ENCODE data around the gene PYGO2.

PYGO2 gene, protein sequence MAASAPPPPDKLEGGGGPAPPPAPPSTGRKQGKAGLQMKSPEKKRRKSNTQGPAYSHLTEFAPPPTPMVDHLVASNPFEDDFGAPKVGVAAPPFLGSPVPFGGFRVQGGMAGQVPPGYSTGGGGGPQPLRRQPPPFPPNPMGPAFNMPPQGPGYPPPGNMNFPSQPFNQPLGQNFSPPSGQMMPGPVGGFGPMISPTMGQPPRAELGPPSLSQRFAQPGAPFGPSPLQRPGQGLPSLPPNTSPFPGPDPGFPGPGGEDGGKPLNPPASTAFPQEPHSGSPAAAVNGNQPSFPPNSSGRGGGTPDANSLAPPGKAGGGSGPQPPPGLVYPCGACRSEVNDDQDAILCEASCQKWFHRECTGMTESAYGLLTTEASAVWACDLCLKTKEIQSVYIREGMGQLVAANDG

DNA sequence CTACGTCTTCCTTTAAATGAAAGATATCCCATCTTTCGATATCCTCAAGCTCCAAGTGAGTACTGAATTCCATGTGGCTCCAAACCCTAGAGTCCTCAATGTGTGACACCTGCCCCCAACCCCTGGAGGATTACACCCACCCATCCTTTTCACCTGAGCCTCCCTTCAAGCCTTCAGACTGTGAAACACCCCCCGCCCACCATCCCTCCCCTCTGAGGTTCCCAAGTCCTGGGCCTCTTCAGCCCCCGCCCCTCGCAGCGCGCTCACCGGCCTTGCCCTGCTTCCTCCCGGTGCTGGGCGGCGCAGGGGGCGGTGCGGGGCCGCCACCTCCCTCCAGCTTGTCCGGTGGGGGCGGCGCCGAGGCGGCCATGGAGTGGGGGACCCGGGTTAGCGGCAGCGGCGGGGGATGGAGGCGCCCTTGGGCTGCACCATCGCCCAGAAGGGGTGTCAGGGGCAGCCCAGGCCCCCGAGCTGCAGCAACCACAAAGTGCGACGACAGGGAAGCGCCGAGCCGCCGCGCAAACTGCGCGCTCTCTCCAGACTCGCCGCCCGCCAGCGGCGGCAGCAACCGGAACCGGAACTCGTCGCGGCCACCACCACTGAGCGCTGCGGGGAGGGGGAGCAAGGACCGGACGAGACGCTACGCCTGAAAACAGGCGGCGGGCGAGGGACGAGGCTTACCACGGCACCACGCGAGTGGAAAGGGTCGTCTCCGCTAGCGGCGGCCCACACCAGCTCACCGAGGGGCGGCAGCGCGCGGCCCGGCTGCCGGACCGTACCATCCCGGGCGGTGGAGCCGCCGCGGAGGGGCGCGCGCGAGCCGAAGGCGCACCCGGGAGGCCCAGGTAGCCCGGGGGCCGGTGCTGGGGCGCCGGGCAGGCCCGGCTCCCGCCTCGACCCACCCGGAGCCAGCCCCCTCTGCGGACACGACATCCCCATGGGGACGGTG lies at the start of gene PYGO2:
PYGO2 (minus strand) TSS at position 576 of the 949 bp plus-strand sequence; CDS start at position 370, 206 bp downstream.
- peak; percentile 85 for DNase-seq

DNA sequence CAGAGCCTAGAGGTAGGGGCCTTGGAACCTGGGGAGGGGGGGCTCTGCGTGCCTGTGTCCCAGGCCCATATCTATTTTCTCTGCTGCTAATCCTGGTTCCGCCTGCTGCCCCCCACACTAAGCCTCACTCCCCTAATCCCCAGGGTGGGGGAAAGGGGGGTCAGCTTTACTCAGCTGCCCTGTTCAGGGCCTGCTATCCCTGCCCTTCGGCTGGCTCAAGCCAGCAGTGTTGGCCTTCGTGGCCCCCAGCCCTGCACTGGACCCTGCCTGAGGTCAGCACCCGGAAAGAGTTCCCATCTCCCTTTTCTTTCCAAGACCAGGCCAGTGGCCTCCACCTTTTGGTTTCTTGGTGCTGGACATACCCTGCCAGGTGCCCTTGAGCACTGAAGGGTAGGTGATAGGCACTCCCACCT lies 49.4 kb upstream of the PYGO2 start:
- DNase-seq = no peak

DNA sequence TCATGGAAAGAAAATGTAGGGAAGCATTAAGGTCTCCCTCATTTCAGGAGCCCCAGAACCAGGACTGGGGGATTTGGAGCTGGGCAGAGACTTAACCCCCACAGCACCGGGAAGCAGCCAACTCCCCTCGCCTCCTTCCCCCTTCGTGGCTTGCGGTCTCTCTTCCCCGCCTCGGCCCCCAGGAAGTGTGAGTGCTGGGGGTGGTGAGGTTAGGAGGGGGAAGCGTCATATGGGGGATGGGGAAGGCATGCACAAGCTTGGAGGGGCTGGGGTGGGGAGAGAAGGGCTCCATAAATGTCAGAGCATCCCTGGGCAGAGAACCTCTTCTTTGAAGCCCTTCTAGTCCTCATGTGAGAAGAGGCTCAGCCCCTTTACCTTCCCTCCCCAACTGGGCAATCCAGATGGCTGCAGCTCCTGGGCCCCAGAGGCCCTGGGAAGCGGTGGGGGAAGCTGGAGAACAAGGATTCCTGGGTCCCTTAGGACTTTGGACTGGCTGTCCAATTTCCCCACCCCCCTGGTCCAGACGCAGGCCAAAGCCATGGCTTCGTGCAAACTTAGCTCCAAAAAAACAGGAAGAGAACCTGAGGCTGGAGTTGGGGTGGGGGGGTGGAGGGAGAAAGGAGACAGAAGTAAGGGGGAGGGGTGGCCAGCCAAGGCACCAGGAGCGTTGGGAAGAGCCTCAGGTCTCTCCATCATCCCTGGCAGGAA lies 48.8 kb upstream of the PYGO2 start:
- DNase-seq = peak; percentile 15

DNA sequence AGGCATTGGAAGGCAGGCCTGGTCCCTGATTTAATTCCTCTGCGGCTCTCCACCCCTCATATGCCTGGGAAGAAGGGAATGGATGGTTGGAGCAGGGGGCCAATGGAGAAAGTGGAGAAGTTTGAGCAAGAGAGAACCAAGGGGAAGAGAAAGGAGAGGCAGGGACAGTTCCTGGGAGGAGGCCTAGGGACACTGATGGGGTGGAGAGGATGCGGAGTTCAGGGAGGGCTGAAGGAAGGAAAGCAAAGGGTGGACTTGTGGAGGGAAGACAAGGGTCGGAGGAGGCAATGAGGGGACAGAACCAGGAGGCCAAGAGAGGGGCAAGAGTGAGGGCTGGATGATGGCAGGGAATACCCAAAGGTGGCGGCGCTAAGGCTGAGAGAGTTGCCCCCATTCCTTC lies 48.2 kb upstream of the PYGO2 start:
- DNase-seq = no peak

DNA sequence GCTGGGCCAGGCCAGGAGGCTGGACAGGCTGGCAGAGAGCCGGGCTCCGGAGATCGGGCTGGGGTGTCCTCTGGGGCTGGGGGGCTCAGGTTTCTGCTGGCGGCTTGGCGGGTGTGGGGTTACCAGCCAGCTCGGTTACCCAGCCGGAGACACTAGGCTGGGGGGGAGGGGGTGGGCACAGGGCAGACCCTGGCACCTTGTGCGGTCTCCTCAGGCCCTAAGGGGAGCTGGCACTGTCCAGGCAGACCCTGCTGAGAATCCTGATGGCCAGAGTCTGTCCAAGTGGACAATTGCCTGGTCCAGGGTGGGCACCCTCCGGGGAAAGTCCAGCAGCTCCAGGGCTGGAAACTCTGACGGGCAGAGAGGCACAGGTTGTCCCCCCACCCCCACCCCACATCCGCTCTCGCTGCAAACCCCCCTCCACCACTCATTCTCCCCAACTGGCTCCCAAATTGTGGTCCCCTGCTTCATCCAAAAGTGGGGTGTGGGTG lies 47.7 kb upstream of the PYGO2 start:
- DNase-seq = peak; percentile 21

DNA sequence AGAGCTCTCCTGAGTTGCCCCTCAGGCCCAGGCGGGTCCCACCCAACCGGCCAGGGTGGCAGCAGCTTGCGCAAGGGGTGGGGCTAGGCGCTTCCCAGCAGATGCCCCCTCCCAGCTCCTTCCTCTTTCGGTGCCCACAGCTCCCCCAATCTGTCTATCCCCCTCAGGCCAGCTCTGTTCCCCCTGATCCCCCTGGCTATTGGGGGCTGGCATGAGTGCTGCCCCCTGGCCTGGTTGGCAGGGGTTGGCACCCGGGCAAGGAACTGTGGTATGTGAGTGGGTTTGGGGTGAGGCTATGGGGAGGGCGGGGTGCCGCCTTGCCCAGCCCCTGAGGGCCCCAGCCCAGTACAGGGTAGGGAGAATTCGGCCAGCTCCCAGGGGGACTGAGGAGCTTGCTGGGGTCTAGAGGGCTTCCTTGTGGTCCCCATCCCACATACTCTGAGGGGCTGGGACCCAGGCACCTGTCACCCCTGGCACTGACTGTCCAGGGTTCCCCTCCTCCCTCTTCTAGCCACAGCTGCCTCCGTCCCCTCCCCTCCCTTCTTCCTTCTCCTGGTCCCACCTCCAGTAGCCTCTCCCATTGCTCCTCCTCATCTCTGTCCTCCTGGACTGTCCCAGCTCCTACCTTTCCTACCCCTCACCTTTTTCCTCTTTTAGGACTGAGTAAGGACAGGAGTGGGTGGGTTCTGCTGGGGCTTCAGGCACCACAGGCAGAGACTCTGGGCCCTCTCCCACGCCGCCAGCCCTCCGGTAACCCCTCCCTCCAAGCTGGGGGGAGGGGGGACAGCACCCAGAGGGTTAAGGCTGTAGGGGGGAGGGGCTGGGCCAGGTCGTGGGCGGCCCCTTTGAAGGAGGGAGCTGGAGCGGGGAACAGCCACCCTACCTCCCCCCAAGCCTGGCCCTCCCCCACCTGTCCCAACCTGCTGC lies 46.7 kb upstream of the PYGO2 start:
- peak; percentile 55 for DNase-seq

DNA sequence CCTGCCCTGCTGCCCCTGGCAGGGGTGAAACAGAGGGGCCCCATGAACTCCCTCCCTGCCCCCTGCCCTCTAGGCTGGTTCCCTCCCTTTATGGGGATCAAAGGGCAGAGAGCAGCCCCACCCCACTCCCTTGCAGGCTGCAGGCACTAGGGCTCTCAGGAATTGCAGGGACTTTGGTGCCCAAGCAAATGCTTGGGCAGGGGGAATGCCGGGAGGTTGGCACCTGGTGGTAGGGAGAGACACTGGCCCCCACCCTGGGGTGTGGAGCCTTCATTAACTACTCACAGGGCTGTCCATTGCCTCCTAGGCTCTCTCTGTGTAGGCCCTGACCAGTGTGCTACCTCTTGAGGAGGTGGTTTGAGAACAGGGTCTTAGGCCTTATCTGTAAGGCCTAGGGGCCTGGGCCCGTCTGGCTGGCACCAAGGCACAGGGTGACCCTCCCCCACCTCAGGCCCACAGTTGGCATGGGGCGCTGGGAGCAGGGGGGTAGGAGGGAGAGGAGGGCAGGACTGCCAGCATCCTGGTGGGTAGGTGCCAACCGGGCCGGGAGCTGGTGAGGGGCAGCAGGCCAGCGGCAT lies 45.8 kb upstream of the PYGO2 start:
- DNase-seq = no peak

DNA sequence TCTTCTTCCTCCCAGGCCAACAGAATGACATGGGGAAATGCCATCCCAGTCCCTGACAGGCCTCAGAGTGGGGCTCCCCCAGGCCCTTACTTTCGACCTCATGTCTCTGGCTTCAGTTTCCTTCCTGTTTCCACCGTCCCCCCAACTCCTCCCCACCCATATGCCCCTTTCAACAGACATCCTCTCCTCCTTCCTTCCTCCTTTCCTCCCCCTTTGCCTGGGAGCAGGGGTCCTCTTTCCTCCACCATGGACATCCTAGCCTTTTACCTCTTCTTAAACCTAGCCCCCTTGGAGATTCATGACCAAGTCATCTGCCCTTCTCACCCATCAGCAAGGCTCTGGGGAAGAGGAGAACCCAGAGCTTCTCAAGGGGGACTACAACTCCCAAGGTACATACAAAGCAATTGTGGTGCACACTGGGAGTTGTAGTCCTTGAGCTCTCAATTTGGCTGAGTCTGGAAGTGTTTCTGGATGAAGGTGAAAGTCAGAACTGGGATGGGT lies 45.1 kb upstream of the PYGO2 start:
- peak; percentile 32 for DNase-seq

DNA sequence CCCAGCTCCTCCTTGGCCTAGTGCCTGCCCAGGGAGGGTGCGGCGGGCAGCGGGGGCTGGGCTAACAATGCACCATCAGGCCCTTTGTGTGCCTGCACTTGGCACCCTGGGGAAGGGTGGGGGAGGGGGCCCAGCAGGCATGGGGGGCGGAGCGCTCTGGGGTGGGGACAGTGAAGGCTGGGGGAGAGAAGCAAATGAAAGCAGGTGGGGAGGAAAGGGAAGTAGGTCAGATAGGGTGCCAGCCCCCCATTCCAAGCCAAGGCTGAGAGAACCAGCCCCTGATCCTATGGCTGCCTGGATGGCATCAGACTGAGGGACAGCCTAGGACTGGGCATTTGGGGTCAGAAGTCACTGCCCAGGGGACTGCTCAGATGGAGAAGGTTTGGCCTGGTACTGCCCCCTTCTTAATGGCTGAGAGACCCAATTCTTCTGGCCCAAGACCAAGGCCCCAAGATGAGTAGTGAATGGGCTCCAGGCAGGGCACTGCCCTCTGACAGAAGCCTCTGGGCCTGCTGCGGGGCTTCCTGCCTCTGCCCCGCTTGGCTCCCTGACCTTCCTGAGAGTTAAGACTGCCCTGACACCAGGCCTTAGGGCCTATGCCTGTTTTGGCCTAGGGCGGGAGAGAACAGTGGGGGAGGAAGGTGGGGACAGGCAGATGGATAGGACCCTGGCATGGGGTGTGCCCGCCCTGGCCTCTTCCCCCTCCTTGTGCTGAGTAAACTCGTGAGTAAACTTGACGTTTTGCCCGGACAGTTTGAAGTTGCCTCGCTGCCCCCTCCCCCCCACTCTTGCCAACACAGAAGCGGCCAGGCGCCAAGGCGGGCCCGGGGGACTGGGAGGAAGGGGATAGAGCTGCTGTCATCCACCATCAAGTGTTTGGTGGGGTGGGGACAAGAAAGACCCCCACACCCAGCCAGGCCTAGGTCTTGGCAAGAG lies 43.8 kb upstream of the PYGO2 start:
- DNase-seq = peak; percentile 11

DNA sequence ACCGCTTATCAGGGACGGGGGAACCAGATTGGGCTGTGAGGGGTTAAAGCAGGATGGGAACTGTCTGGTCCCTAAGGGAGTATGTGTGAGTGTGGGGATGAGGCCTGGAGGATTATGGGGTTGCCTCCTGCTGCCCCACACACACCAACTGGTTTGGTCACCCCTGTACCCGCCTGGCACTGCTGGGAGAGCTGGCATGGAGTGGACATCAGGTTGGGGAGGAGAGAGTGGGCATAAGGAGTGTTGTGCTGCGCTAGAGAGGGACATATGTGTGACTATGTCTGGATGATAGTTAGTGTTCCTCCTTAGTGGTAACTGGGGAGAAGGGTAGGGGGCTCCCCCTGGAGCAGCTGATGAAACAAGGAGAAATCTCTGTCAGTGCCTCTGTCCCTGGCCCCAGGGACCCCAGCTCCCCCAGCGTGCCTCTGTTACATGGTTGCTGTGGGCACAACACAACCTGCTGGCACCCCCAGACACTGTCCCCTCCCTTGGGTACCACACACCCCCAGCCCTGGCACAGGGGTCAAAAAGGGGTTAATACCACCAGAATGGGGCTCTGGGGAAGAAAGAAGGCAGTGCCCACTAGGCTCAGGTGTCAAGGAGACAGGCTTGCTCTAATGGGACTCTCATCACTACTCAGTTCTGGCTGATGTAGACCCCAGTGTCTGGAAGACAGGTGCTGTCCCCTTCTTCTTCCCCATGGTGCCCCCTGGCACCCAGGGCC lies 42.9 kb upstream of the PYGO2 start:
- no peak for DNase-seq

DNA sequence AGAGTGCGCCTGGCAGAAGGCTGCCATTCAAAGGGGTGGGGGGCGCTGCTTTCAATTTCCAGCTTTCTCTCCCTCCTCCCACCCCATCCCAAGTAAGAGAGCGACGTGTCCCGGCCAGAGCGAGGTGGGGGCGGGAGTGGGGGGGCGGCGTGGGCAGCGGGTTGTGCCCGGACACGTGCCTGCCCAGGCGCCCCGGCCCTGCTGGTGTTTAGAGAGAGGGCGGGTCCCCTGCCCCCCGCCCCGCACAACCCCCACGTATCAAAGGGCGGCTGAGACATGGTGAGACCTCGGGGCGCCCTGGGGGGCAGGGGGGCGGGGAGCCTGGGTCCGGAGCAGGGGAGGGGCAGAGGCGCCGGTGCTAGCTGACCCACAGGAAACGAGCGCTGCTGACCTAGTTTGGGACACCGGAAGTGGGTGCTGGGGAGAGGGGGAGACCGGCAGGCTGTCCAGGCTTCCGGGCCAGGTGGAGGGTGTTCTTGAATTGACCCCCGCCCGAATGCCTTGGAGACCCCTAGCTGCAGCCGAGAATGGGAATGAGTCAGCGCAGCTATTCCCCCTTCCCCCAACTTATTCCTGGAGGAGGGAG lies 42.3 kb upstream of the PYGO2 start:
- no peak for DNase-seq

DNA sequence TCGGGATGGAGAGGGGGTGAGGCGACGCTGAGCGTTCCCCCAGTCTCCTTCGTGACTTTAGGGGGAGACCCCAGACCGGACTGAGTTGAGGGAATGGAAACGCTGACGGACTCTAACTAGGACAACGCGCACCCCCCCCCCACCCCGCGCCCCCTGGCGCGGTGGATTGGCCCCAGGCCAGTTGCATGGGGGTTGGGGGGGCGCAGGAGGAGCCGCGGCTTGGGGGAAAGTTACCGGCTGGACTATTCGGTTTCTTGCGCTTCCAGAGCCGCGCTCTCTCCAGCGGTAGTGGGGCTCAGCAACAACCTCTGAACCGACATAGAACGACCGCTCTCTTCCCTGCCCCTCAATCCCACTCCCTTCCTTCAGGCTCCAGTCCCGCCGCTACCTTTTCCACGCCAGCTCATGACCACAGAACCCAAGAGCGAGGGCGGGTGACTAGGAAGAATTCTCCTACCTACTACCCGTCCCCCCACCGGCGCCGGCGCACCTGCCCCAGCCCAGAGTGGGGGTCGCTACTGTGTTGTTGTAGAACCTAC lies 41.7 kb upstream of the PYGO2 start:
- DNase-seq = peak; percentile 20

DNA sequence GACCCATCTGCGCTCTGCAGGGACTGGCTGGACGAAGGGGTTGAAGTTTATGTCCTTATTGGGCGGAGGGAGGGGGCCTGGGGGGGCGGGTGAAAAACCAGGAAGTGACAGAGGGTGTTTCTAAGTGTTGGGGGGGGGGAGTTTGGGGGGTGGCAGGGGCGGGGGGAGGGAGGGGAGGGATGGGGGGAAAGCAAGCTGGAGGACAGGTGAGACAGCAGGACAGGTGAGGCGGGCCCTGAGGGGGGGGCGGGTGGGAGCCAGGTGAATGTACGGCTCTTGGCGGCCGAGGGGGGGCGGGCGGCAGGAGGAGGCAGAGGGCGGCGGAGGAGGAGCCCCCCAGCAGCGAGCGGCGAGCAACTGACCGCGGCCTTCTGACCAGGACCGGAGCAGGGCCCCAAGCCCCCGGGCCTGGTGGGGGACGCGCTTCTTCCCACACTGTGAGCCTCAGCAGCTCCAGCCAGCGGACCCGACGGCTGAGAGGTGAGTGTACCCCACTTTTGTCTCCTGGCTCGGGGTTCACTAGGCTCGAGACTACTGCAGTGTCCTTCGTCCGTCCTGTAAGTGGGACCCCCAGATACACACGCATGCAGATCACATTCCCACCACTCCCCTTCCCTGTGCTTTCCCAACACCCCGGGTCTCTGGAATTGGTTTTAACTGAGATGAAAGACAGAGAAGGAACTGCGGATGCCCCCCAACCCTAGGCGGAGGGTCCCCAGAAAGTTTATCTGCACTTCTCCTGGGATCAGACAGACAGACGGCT lies 41.1 kb upstream of the PYGO2 start, which contains the start of gene ZBTB7B:
ZBTB7B (plus strand) TSS at position 339 of the 763 bp plus-strand sequence. CDS start 11,859 bp downstream, outside the sequence.
- DNase-seq = peak; percentile 64

DNA sequence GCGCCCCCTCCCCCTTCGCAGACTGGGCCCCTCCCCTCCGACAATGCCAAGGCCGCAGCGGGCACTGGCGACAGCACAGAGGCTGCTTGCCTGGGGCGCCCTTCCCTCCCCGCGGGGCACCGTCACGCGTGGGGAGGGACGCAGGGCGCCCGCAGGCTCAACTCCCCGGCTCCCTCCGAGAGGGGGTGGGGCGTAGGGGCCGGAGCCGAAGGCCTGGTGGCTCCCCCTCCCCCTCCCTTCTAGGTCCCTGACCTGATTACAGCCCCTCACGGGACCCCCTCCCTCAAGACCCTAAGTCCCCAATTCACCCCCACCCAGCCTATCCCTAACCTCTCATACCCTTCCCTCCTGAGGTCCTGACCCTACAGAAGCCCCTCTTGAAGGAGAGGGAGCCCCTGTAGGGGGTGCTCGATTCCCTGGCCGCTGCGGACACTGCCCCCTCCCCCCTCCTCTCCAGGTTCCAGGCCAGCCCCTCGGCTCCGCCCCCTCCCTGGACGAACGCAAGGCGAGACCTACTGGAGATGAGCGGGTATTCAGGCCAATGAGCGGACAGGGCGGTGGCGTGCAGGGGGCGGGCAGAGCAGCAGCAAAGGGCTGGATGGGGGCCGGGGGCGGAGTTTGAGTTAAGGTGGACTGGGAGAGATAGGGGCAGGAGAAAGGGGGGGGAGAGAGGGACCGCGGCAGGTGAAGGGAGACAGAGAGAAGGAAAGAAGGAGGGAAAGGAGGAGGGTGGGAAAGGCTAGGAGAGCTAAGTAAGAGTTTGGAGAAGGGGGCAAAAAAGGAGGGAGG lies 40.3 kb upstream of the PYGO2 start:
- DNase-seq = peak; percentile 100

DNA sequence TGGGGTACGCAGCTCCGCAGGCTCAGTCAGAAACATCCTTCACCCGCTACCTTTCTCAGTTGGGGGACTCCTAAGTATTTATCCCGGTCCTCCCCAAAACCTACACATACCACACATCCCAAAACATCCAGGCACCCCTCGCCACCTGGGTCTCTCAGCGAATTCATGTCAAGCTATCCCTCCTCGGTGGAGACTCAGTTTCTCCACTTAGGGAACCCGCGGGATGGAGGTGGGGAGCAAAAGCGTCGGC lies 39.8 kb upstream of the PYGO2 start:
- no peak for DNase-seq

DNA sequence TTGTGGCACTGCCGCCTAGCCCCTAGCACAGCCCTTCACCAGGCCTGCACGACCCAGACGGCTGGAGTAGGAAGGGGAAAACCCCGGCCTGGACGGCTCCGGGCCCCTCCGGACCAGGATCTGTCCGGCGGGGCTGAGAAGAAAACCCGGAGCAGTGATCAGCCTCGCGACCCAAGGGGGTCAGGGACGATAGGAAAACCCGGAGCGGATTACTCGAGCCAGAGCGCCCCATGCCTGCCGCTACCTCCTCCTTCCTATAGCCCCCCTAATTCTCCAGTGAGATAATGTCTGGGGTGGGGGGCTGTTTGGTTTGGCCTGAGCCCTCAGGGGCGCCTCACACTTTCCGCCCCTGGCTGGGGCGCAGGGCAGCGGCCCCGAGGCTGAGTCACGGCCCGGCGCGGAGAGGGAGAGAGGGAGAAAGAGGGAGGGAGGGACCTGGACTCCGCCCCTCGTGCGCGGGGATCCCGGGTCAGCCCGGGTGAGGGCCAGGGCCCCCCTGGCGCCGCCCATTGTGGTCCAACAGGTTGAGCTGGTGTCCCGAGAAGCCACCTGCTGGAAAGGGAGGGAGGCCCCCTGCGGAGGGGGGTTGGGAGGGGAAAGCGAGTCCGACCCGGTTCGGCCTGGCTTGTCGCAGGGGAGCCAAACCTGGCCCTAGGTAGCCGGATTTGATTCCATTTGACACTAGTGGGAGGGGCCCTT lies 39.3 kb upstream of the PYGO2 start:
- DNase-seq = peak; percentile 78

DNA sequence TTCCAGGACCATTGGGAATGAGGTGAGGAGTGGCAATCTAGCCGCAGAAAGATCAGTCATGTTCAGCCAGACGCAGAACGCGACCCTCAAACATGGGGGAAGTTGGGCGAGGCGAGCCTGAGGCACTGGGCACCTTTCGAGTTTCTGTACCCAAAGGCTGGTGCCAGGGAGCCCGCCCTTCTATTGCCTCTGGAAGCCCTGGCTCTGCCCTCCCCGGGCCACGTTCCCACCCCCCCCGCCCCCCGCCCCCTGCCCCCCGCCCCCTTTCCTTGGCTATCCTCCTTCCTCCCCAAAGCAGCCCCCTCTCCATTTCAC lies 38.8 kb upstream of the PYGO2 start:
- DNase-seq = peak; percentile 47
